Neural progenitor cell (in vitro differentiated cells): ENCODE data around the gene GRIK2. TPM values are rescaled to one million over a fixed set of nuclear protein-coding genes. Genes with fewer than 3 reads are reported as not detected.
A peak's percentile ranks its signal among the peaks of the same experiment; 100 is the strongest.

Source experiments
- DNase-seq: peaks from one replicate; pipeline ENCODE4 v3.0.0-alpha.2; 2016; ENCODE audit warnings: low spot score
- H2AFZ ChIP-seq: fragments of 200-600 bp; sonication (generic); replicated peaks from 2 replicates; pipeline ENCODE4 v1.6.1; 2016; ENCODE audit warnings: antibody characterized with exemption
- H3F3A ChIP-seq: fragments of 200-600 bp; sonication (generic); 2 replicates; pipeline ENCODE4 v1.6.1; 2016; ENCODE audit warnings: antibody characterized with exemption, low read depth
- H3K27ac ChIP-seq: fragments of 200-600 bp; sonication (generic); 2 replicates; pipeline ENCODE4 v1.5.1; 2016; ENCODE audit warnings: mild to moderate bottlenecking
- H3K27me3 ChIP-seq: fragments of 200-600 bp; sonication (generic); 2 replicates; pipeline ENCODE4 v1.6.1; 2016; ENCODE audit warnings: mild to moderate bottlenecking, moderate library complexity
- H3K36me3 ChIP-seq: fragments of 200-600 bp; sonication (generic); 2 replicates; pipeline ENCODE4 v1.5.1; 2016
- H3K4me1 ChIP-seq: fragments of 200-600 bp; sonication (generic); 2 replicates; pipeline ENCODE4 v1.6.1; 2016; ENCODE audit warnings: mixed run types
- H3K4me2 ChIP-seq: fragments of 200-600 bp; sonication (generic); 2 replicates; pipeline ENCODE4 v1.6.1; 2016
- H3K4me3 ChIP-seq: fragments of 200-600 bp; sonication (generic); 2 replicates; pipeline ENCODE4 v1.5.1; 2016
- H3K79me2 ChIP-seq: fragments of 200-600 bp; sonication (generic); 2 replicates; pipeline ENCODE4 v1.6.1; 2016; ENCODE audit warnings: low read depth
- H3K9ac ChIP-seq: fragments of 200-600 bp; sonication (generic); 2 replicates; pipeline ENCODE4 v1.6.1; 2016
- H3K9me3 ChIP-seq: fragments of 200-600 bp; sonication (generic); 2 replicates; pipeline ENCODE4 v1.5.1; 2016; ENCODE audit warnings: low read depth
- H4K20me1 ChIP-seq: fragments of 200-600 bp; sonication (generic); 2 replicates; pipeline ENCODE4 v1.6.1; 2016; ENCODE audit warnings: low read depth
- H3K27ac Mint-ChIP-seq: 3 replicates; pipeline ENCODE4 v1.8.0; 2021; ENCODE audit warnings: mixed read lengths
- H3K27me3 Mint-ChIP-seq: 2 replicates; pipeline ENCODE4 v1.8.0; 2022; ENCODE audit warnings: low read depth, mild to moderate bottlenecking, inconsistent platforms, moderate library complexity, mixed read lengths; ENCODE audit not compliant: insufficient read depth
- H3K36me3 Mint-ChIP-seq: 3 replicates; pipeline ENCODE4 v1.8.0; 2021; ENCODE audit warnings: mixed read lengths
- H3K4me1 Mint-ChIP-seq: 3 replicates; pipeline ENCODE4 v1.8.0; 2021; ENCODE audit warnings: mixed read lengths
- H3K4me3 Mint-ChIP-seq: 3 replicates; pipeline ENCODE4 v1.8.0; 2021; ENCODE audit warnings: mild to moderate bottlenecking, moderate library complexity, mixed read lengths
- H3K9me3 Mint-ChIP-seq: 3 replicates; pipeline ENCODE4 v1.8.0; 2020; ENCODE audit warnings: mixed read lengths
- CTCF ChIP-seq: fragments of 200-600 bp; sonication (generic); IDR thresholded peaks from 2 replicates; pipeline ENCODE4 v1.5.1; 2017; ENCODE audit warnings: antibody characterized with exemption, mild to moderate bottlenecking
- EZH2 ChIP-seq: fragments of 200-600 bp; sonication (generic); IDR thresholded peaks from 2 replicates; pipeline ENCODE4 v1.6.1; 2017; ENCODE audit warnings: antibody characterized with exemption, mild to moderate bottlenecking, moderate library complexity
- EZH2phosphoT487 ChIP-seq: fragments of 200-600 bp; sonication (generic); IDR thresholded peaks from 2 replicates; pipeline ENCODE4 v1.6.1; 2017; ENCODE audit warnings: antibody characterized with exemption
- total RNA-seq: library from RNA; depleted of rRNA; stranded (reverse); fragments of >200 nt; gene quantifications from 2 replicates; pipeline ENCODE4 v1.2.3, GENCODE V29; 2015; ENCODE audit warnings: low replicate concordance

GRIK2 gene
- total RNA-seq, 1 donor from 2014 or later: 0.88 TPM

DNA sequence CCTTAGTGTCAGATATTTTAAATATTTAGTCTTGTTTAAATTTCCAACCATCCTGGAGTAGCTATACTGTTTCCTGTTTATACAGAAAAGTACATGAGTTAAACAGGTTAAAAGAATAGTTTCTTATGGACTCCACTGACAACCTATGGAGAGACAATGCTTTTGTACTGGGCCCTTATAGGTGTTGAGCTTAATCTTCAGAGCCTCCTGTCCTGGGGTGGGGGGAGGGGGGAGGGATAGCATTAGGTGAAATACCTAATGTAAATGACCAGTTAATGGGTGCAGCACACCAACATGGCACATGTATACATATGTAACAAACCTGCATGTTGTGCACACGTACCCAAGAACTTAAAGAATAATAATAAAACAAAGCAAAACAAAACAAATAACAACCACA, 322.9 kb downstream of the GRIK2 start:
- H3K4me3 Mint-ChIP-seq: no peak overlapping the region
- TF ChIP-seq EZH2 (no peak), CTCF (no peak), EZH2phosphoT487 (no peak)
- Histone ChIP-seq H3K9me3 (no peaks in the 10 kb centered on the region), H3F3A (peaks cover 21% of the 10 kb centered on the region), H3K4me1 (peaks cover 44% of the 10 kb centered on the region), H3K4me3 (peak overlapping the region; percentile 20), H3K9ac (no peak overlapping the region), H3K27me3 (no peaks in the 10 kb centered on the region), H3K36me3 (no peaks in the 10 kb centered on the region), H3K79me2 (no peaks in the 10 kb centered on the region), H2AFZ (no peak overlapping the region), H4K20me1 (no peaks in the 10 kb centered on the region), H3K4me2 (peak overlapping the region; percentile 69), H3K27ac (peak overlapping the region; percentile 77)
- H3K27me3 Mint-ChIP-seq: no peaks in the 10 kb centered on the region
- DNase-seq: no peak
- H3K36me3 Mint-ChIP-seq: no peaks in the 10 kb centered on the region
- H3K9me3 Mint-ChIP-seq: no peaks in the 10 kb centered on the region
- no peak overlapping the region for H3K27ac Mint-ChIP-seq
- peaks cover 3% of the 10 kb centered on the region for H3K4me1 Mint-ChIP-seq

DNA sequence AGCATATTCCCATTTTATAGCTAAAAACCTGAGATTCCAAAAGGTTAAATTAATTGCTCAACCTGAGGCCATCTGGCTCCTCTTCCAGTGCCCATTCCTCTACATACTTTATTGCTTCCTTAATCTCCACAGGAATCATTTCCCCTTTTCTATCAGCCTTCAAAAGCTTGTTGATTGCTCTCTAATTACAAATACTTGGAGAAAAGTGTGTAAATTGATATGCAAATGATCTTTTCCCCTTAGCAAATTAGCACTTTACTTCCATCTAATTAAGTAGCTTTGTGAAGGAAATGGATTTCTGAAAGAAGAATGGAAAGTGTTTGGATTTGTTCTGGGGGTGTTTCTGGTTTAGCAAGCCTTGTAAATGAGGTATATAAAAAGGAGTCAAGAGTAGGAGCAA, 323.3 kb downstream of the GRIK2 start:
- Histone ChIP-seq H2AFZ (no peak overlapping the region), H3K9ac (no peak overlapping the region), H3K79me2 (no peaks in the 10 kb centered on the region), H3K9me3 (no peaks in the 10 kb centered on the region), H3K4me3 (peak overlapping the region; percentile 20), H3K4me1 (peaks cover 44% of the 10 kb centered on the region), H3K27me3 (no peaks in the 10 kb centered on the region), H3K36me3 (no peaks in the 10 kb centered on the region), H3K4me2 (peak overlapping the region; percentile 69), H4K20me1 (no peaks in the 10 kb centered on the region), H3F3A (peaks cover 21% of the 10 kb centered on the region), H3K27ac (peak overlapping the region; percentile 77)
- H3K9me3 Mint-ChIP-seq: no peaks in the 10 kb centered on the region
- DNase-seq: peak; percentile 45
- no peak for TF ChIP-seq CTCF
- no peak for TF ChIP-seq EZH2
- peak; percentile 46 for TF ChIP-seq EZH2phosphoT487
- no peak overlapping the region for H3K27ac Mint-ChIP-seq
- no peak overlapping the region for H3K4me3 Mint-ChIP-seq
- H3K4me1 Mint-ChIP-seq: peaks cover 3% of the 10 kb centered on the region
- no peaks in the 10 kb centered on the region for H3K36me3 Mint-ChIP-seq
- H3K27me3 Mint-ChIP-seq: no peaks in the 10 kb centered on the region

- no peak for DNase-seq
- no peaks in the 10 kb centered on the region for H3K9me3 ChIP-seq
- no peak for TF ChIP-seq EZH2phosphoT487
- no peak for TF ChIP-seq EZH2
- TF ChIP-seq CTCF: no peak
- H3K4me2 ChIP-seq: no peak overlapping the region
- H3K27me3 ChIP-seq: no peaks in the 10 kb centered on the region
- H2AFZ ChIP-seq: peak overlapping the region; percentile 66
- H3K9ac ChIP-seq: no peak overlapping the region
- H3K9me3 Mint-ChIP-seq: no peaks in the 10 kb centered on the region
- no peak overlapping the region for H3K27ac ChIP-seq
- no peaks in the 10 kb centered on the region for H3K27me3 Mint-ChIP-seq
- H3K79me2 ChIP-seq: no peaks in the 10 kb centered on the region
- no peak overlapping the region for H3K4me3 ChIP-seq
- no peaks in the 10 kb centered on the region for H3K36me3 Mint-ChIP-seq
- H3K4me3 Mint-ChIP-seq: no peak overlapping the region
- H3K36me3 ChIP-seq: no peaks in the 10 kb centered on the region
- no peaks in the 10 kb centered on the region for H4K20me1 ChIP-seq
- H3K27ac Mint-ChIP-seq: no peak overlapping the region
- peaks cover 21% of the 10 kb centered on the region for H3F3A ChIP-seq
- peaks cover 3% of the 10 kb centered on the region for H3K4me1 Mint-ChIP-seq
- H3K4me1 ChIP-seq: peaks cover 44% of the 10 kb centered on the region
Measured at GRCh38 chr6:101719521-101719920, 326.0 kb downstream of the GRIK2 start.
